SK-N-SH (cell line): Measurements from ENCODE around the gene WDR41.

Source experiments
- JUND ChIP-seq: IDR thresholded peaks from 2 replicates; pipeline ENCODE4 v1.4.0; 2012
- MXI1 ChIP-seq: IDR thresholded peaks from 2 replicates; pipeline ENCODE4 v1.6.1; 2012; ENCODE audit warnings: mild to moderate bottlenecking, low read depth, low read length, improper control_type of control experiment
- POLR2AphosphoS5 ChIP-seq: IDR thresholded peaks from 2 replicates; pipeline ENCODE4 v1.6.1; 2012; ENCODE audit warnings: low read depth, low read length
- TAF1 ChIP-seq: IDR thresholded peaks from 2 replicates; pipeline ENCODE4 v1.6.1; 2012; ENCODE audit warnings: low read depth, mild to moderate bottlenecking, low read length, moderate library complexity, borderline replicate concordance
- TCF12 ChIP-seq: IDR thresholded peaks from 2 replicates; pipeline ENCODE4 v1.4.0; 2012
- TF ChIP-seq, protein P1 (sequence below): fragments of 200-600 bp; sonication (generic); IDR thresholded peaks from 2 replicates; pipeline ENCODE4 v1.6.1; 2017; ENCODE audit warnings: antibody characterized with exemption, mild to moderate bottlenecking, moderate library complexity
- TF ChIP-seq, protein P2 (sequence below): IDR thresholded peaks from 2 replicates; pipeline ENCODE4 v1.4.0; 2012; ENCODE audit warnings: low read depth, borderline replicate concordance

- TF ChIP-seq JUND (no peak), MXI1 (no peak), TAF1 (no peak), TCF12 (no peak), POLR2AphosphoS5 (no peak)
- TF ChIP-seq, protein P1, sequence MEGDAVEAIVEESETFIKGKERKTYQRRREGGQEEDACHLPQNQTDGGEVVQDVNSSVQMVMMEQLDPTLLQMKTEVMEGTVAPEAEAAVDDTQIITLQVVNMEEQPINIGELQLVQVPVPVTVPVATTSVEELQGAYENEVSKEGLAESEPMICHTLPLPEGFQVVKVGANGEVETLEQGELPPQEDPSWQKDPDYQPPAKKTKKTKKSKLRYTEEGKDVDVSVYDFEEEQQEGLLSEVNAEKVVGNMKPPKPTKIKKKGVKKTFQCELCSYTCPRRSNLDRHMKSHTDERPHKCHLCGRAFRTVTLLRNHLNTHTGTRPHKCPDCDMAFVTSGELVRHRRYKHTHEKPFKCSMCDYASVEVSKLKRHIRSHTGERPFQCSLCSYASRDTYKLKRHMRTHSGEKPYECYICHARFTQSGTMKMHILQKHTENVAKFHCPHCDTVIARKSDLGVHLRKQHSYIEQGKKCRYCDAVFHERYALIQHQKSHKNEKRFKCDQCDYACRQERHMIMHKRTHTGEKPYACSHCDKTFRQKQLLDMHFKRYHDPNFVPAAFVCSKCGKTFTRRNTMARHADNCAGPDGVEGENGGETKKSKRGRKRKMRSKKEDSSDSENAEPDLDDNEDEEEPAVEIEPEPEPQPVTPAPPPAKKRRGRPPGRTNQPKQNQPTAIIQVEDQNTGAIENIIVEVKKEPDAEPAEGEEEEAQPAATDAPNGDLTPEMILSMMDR: no peak
- TF ChIP-seq, protein P2, sequence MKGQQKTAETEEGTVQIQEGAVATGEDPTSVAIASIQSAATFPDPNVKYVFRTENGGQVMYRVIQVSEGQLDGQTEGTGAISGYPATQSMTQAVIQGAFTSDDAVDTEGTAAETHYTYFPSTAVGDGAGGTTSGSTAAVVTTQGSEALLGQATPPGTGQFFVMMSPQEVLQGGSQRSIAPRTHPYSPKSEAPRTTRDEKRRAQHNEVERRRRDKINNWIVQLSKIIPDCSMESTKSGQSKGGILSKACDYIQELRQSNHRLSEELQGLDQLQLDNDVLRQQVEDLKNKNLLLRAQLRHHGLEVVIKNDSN: no peak
These were observed 94.3 kb downstream of the WDR41 start for GRCh38 chr5:77397686-77398292.
